Effector memory CD8-positive, alpha-beta T cell (primary cell): Measurements from ENCODE around the gene PSMD13.

Experiments used
- ATAC-seq: fragments of 150-1000 bp; cut with Tn5 transposase; replicated peaks from 2 replicates; pipeline ENCODE4 v1.10.0; 2021; ENCODE audit warnings: mild to moderate bottlenecking, moderate library complexity
- DNase-seq, 3 experiments: peaks; one replicate each; pipeline ENCODE4 v3.0.0; 2021
- H3K27ac Mint-ChIP-seq, 2 donors: one replicate each; pipeline ENCODE4 v1.8.0; 2022; ENCODE audit warnings: mild to moderate bottlenecking in 2 of 2, mixed read lengths in 2 of 2, moderate library complexity in 2 of 2
- H3K27me3 Mint-ChIP-seq, 2 donors: one replicate each; pipeline ENCODE4 v1.8.0; 2022; ENCODE audit warnings: mixed read lengths in 2 of 2
- H3K36me3 Mint-ChIP-seq: one replicate; pipeline ENCODE4 v1.8.0; 2022; ENCODE audit warnings: mild to moderate bottlenecking, moderate library complexity, mixed read lengths; ENCODE audit not compliant: insufficient read depth
- H3K4me1 Mint-ChIP-seq, 2 donors: one replicate each; pipeline ENCODE4 v1.8.0; 2022; ENCODE audit warnings: low read depth in 2 of 2, mixed read lengths in 2 of 2
- H3K4me3 Mint-ChIP-seq, 2 donors: one replicate each; pipeline ENCODE4 v1.8.0; 2022; ENCODE audit warnings: mild to moderate bottlenecking in 2 of 2, mixed read lengths in 2 of 2, moderate library complexity in 2 of 2
- H3K9me3 Mint-ChIP-seq, 2 donors: one replicate each; pipeline ENCODE4 v1.8.0; 2022; ENCODE audit warnings: mixed read lengths in 2 of 2

The PSMD13 gene

GRCh38 chr11:207863-208180 lies 29.0 kb upstream of the PSMD13 start:
- Mint-ChIP-seq H3K27ac (peak overlapping the region; percentile 97 to 98), H3K9me3 (no peaks in the 10 kb centered on the region), H3K36me3 (peaks cover 54% of the 10 kb centered on the region), H3K4me1 (peaks cover 48 to 50% of the 10 kb centered on the region in 2 donors), H3K27me3 (no peaks in the 10 kb centered on the region), H3K4me3 (peak overlapping the region; percentile 92 to 94)
- DNase-seq (no peak), ATAC-seq (peak; percentile 13)

- H3K9me3 Mint-ChIP-seq: no peaks in the 10 kb centered on the region
- ATAC-seq (peak; percentile 60), DNase-seq (peak; percentile 78 to 82 (median 79))
- H3K27ac Mint-ChIP-seq: peak overlapping the region; percentile 97 to 98
- peaks cover 58% of the 10 kb centered on the region for H3K36me3 Mint-ChIP-seq
- H3K4me3 Mint-ChIP-seq: peak overlapping the region; percentile 92 to 94
- H3K4me1 Mint-ChIP-seq: peaks cover 46% of the 10 kb centered on the region in 2 donors
- no peaks in the 10 kb centered on the region for H3K27me3 Mint-ChIP-seq
Measured at GRCh38 chr11:208181-208916, 28.4 kb upstream of the PSMD13 start.

GRCh38 chr11:208917-209260 lies 27.9 kb upstream of the PSMD13 start:
- H3K4me1 Mint-ChIP-seq: peaks cover 40 to 41% of the 10 kb centered on the region in 2 donors
- peak overlapping the region; percentile 97 to 98 for H3K27ac Mint-ChIP-seq

GRCh38 chr11:209275-210121 lies 27.3 kb upstream of the PSMD13 start:
- H3K9me3 Mint-ChIP-seq: no peaks in the 10 kb centered on the region
- peaks cover 69% of the 10 kb centered on the region for H3K36me3 Mint-ChIP-seq
- H3K27me3 Mint-ChIP-seq: no peaks in the 10 kb centered on the region
- peak overlapping the region; percentile 92 to 94 for H3K4me3 Mint-ChIP-seq
- DNase-seq: no peak
- no peak for ATAC-seq
- H3K27ac Mint-ChIP-seq: peak overlapping the region; percentile 97 to 98
- peaks cover 37 to 41% of the 10 kb centered on the region in 2 donors for H3K4me1 Mint-ChIP-seq

More at GRCh38 chr11:208917-209260, 27.9 kb upstream of the PSMD13 start:
- no peaks in the 10 kb centered on the region for H3K9me3 Mint-ChIP-seq
- DNase-seq: peak in 1 of 3 experiments; percentile 12
- H3K27me3 Mint-ChIP-seq: no peaks in the 10 kb centered on the region
- peaks cover 63% of the 10 kb centered on the region for H3K36me3 Mint-ChIP-seq
- peak overlapping the region; percentile 92 to 94 for H3K4me3 Mint-ChIP-seq
- peak; percentile 2 for ATAC-seq

- Mint-ChIP-seq H3K4me1 (peaks cover 36 to 41% of the 10 kb centered on the region in 2 donors), H3K9me3 (no peaks in the 10 kb centered on the region), H3K4me3 (peak overlapping the region; percentile 92 to 94), H3K36me3 (peaks cover 70% of the 10 kb centered on the region), H3K27ac (peak overlapping the region; percentile 97 to 98), H3K27me3 (no peaks in the 10 kb centered on the region)
- DNase-seq: no peak
- no peak for ATAC-seq
Measured at GRCh38 chr11:210122-210802, 26.5 kb upstream of the PSMD13 start.

DNA sequence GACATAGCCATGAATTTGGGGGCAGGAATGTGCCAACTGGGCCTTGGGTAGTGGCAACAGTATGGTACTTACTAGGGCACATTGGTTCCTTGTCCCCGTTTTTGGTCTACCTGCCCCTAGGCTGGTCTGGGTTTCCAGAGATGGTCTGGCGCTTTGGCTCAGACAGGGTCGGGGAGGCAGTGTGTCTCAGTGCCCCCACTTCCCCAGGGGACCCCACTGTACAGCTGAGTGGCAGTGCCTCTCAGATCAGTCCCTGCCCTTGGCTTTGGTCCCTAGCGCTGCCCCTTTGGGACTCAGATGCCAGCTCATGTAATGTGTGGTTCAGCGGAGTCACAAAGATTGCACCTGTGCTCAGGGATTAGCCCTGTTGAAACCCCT lies 26.0 kb upstream of the PSMD13 start:
- no peak for DNase-seq
- H3K9me3 Mint-ChIP-seq: no peaks in the 10 kb centered on the region
- ATAC-seq: no peak
- peak overlapping the region; percentile 92 to 94 for H3K4me3 Mint-ChIP-seq
- H3K36me3 Mint-ChIP-seq: peaks cover 72% of the 10 kb centered on the region
- H3K4me1 Mint-ChIP-seq: peaks cover 34 to 40% of the 10 kb centered on the region in 2 donors
- H3K27me3 Mint-ChIP-seq: no peaks in the 10 kb centered on the region
- peak overlapping the region in 1 of 2 donors; percentile 97 for H3K27ac Mint-ChIP-seq

GRCh38 chr11:211295-211694 lies 25.5 kb upstream of the PSMD13 start:
- Mint-ChIP-seq H3K36me3 (peaks cover 72% of the 10 kb centered on the region), H3K4me1 (peaks cover 30 to 35% of the 10 kb centered on the region in 2 donors), H3K9me3 (no peaks in the 10 kb centered on the region), H3K27me3 (no peaks in the 10 kb centered on the region), H3K27ac (peak overlapping the region in 1 of 2 donors; percentile 97), H3K4me3 (peak overlapping the region in 1 of 2 donors; percentile 92)
- no peak for DNase-seq
- no peak for ATAC-seq

DNA sequence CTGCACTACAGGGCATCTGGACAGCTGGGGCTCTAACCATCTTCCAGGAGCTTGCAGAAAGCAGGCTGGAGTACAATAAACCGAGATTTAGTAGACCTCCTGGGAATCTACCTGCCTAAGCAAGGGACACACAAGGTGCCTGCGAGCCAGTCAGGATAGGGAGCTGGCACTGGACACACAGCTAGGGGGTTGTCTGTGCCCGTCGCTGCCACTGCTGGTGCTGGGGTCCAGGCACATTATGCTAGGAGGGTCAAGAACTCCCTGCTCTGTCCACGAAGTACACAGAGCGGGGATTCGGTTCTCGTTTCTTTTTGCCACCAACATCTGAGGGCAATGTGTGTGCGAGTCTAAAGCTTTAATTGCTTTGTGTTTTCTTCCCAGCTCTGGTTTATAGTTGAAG lies 25.0 kb upstream of the PSMD13 start:
- Mint-ChIP-seq H3K4me3 (no peak overlapping the region), H3K27ac (peak overlapping the region in 1 of 2 donors; percentile 97), H3K36me3 (peaks cover 67% of the 10 kb centered on the region), H3K9me3 (no peaks in the 10 kb centered on the region), H3K27me3 (no peaks in the 10 kb centered on the region), H3K4me1 (peaks cover 25 to 30% of the 10 kb centered on the region in 2 donors)
- ATAC-seq (no peak), DNase-seq (no peak)

- ATAC-seq (no peak), DNase-seq (no peak)
- peaks cover 61% of the 10 kb centered on the region for H3K36me3 Mint-ChIP-seq
- no peaks in the 10 kb centered on the region for H3K27me3 Mint-ChIP-seq
- peak overlapping the region in 1 of 2 donors; percentile 38 for H3K27ac Mint-ChIP-seq
- H3K4me3 Mint-ChIP-seq: no peak overlapping the region
- peaks cover 21 to 25% of the 10 kb centered on the region in 2 donors for H3K4me1 Mint-ChIP-seq
- H3K9me3 Mint-ChIP-seq: no peaks in the 10 kb centered on the region
Measured at GRCh38 chr11:212150-213100, 24.4 kb upstream of the PSMD13 start.

GRCh38 chr11:213111-213510 lies 23.7 kb upstream of the PSMD13 start:
- Mint-ChIP-seq H3K4me3 (no peak overlapping the region), H3K27me3 (no peaks in the 10 kb centered on the region), H3K4me1 (peaks cover 16 to 19% of the 10 kb centered on the region in 2 donors), H3K36me3 (peaks cover 54% of the 10 kb centered on the region), H3K27ac (peak overlapping the region; percentile 38 to 75), H3K9me3 (no peaks in the 10 kb centered on the region)
- DNase-seq (no peak), ATAC-seq (no peak)

DNA sequence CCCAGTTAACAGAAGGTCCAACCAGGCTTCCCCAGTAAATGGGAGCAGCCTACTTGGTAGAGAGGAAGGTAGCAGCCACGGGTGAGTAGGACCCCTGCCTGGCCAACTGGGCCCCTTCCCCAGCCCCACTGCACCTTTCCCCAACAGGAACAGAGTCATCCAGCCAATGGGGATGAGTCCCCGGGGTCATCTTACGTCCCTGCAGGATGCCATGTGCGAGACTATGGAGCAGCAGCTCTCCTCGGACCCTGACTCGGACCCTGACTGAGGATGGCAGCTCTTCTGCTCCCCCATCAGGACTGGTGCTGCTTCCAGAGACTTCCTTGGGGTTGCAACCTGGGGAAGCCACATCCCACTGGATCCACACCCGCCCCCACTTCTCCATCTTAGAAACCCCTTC lies 22.7 kb upstream of the PSMD13 start:
- Mint-ChIP-seq H3K36me3 (peaks cover 46% of the 10 kb centered on the region), H3K4me1 (peaks cover 13 to 16% of the 10 kb centered on the region in 2 donors), H3K27ac (no peak overlapping the region), H3K27me3 (no peaks in the 10 kb centered on the region), H3K4me3 (no peak overlapping the region), H3K9me3 (no peaks in the 10 kb centered on the region)
- ATAC-seq: no peak
- DNase-seq: no peak

GRCh38 chr11:215581-216037 lies 21.2 kb upstream of the PSMD13 start:
- ATAC-seq (no peak), DNase-seq (no peak)
- peaks cover 6 to 9% of the 10 kb centered on the region in 2 donors for H3K4me1 Mint-ChIP-seq
- no peaks in the 10 kb centered on the region for H3K9me3 Mint-ChIP-seq
- no peak overlapping the region for H3K4me3 Mint-ChIP-seq
- H3K27me3 Mint-ChIP-seq: no peaks in the 10 kb centered on the region
- H3K36me3 Mint-ChIP-seq: peaks cover 40% of the 10 kb centered on the region
- H3K27ac Mint-ChIP-seq: peak overlapping the region in 1 of 2 donors; percentile 51
